Activated CD4-positive, alpha-beta T cell treated with anti-CD3 and anti-CD28 coated beads for 36 hours (primary cell): Measurements from ENCODE around the gene PLOD3. TPM values are rescaled to one million over a fixed set of nuclear protein-coding genes. Genes with fewer than 3 reads are reported as not detected.
A peak's percentile ranks its signal among the peaks of the same experiment; 100 is the strongest.
"Not testable (repeated sequence)": the region's sequence is repeated elsewhere in the genome, so short reads cannot be mapped to it uniquely, and the experiment has no call there.

Experiments
- ATAC-seq: fragments of 200-7000 bp; cut with Tn5 transposase; one replicate; pipeline ENCODE4 v1.10.0; 2021; ENCODE audit warnings: mild to moderate bottlenecking, moderate library complexity
- CTCF ChIA-PET: fragments of 350-600 bp; sonication (Branson Sonifier 250); formaldehyde crosslinking; loops from one replicate; lab custom pipeline; 2021; ENCODE audit warnings: antibody characterized with exemption; lab: Charles Lee
- POLR2A ChIA-PET: fragments of 350-600 bp; sonication (Branson Sonifier 250); formaldehyde crosslinking; loops from one replicate; lab custom pipeline; 2021; ENCODE audit warnings: antibody characterized with exemption, inconsistent platforms; lab: Charles Lee
- DNase-seq: peaks from one replicate; pipeline ENCODE4 v3.0.0-alpha.2; 2020
- H3K27ac Mint-ChIP-seq: one replicate; pipeline ENCODE4 v1.8.0; 2021; ENCODE audit warnings: mixed read lengths
- H3K27me3 Mint-ChIP-seq: one replicate; pipeline ENCODE4 v1.8.0; 2021; ENCODE audit warnings: mixed read lengths
- H3K36me3 Mint-ChIP-seq: one replicate; pipeline ENCODE4 v1.8.0; 2021; ENCODE audit warnings: low read depth, mixed read lengths
- H3K4me1 Mint-ChIP-seq: one replicate; pipeline ENCODE4 v1.8.0; 2021; ENCODE audit warnings: mixed read lengths
- H3K4me3 Mint-ChIP-seq: one replicate; pipeline ENCODE4 v1.8.0; 2021; ENCODE audit warnings: mild to moderate bottlenecking, moderate library complexity, mixed read lengths
- H3K9me3 Mint-ChIP-seq: one replicate; pipeline ENCODE4 v1.8.0; 2021; ENCODE audit warnings: low read depth, mixed read lengths
- intact Hi-C, 2 experiments: fragments of 100-400 bp; cut with DNase I in 1 of 2; cut with micrococcal nuclease in 1 of 2; formaldehyde crosslinking; loops; one replicate each; pipeline versions ENCODE4 v1.14.2 to v1.15.1; 2022 to 2024; cut with DNase I, micrococcal nuclease
- total RNA-seq, 2 experiments: library from RNA; stranded (reverse); gene quantifications; one replicate each; pipeline ENCODE4 v1.2.3, GENCODE V29; 2021

PLOD3 gene
- total RNA-seq, 2 experiments from 2014 or later, result 30.7 to 35.9 TPM

DNA sequence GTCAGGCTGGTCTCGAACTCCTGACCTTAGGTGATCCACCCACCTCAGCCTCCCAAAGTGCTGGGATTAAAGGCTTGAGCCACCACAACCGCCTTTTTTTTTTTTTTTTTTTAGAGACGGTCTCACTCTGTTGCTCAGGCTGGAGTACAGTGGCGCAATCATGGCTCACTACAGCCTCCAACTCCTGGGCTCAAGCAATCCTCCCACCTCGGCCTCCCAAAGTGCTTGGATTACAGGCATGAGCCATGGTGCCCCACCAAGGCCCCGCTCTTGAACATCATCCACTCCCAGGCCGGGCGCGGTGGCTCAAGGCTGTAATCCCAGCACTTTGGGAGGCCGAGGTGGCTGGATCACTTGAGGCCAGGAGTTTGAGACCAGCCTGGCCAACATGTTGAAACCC, 17.9 kb downstream of the PLOD3 start:
- H3K27ac Mint-ChIP-seq, intact Hi-C loops, H3K9me3 Mint-ChIP-seq, ATAC-seq, H3K36me3 Mint-ChIP-seq, DNase-seq, H3K4me3 Mint-ChIP-seq, POLR2A ChIA-PET, H3K4me1 Mint-ChIP-seq: not testable (repeated sequence)
- CTCF ChIA-PET, result interaction anchor here (0.9 kb wide), 1 partner anchor 53 kb away, joined by 4 read pairs; no protein-coding TSS in a partner anchor
- peaks cover 23% of the 10 kb centered on the region for H3K27me3 Mint-ChIP-seq

DNA sequence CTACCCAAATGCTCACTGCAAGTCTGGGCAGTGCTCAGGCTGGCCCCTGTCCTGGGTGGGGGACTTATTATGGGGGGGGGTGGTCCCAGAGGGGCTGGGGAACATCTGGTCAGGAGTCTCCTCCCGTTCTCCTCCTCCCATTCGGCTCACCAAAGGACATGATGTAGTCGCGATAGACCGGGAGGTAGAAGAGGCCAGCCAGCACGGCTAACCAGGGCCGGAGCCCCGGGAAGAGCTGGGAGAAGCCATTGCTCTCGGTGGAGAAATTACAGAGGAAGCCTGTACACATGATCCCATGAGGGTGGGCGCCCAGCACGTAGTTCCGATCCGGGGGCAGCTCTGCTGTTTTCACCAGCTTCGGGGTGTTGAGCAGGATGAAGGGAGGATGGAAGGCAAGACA, 18.9 kb downstream of the PLOD3 start:
- POLR2A ChIA-PET, result no interaction called here
- intact Hi-C loops, result no loop called here
- CTCF ChIA-PET, result interaction anchor here (0.9 kb wide), 1 partner anchor 52 kb away, joined by 4 read pairs; no protein-coding TSS in a partner anchor
- no peak overlapping the region for H3K27ac Mint-ChIP-seq
- no peaks in the 10 kb centered on the region for H3K36me3 Mint-ChIP-seq
- no peaks in the 10 kb centered on the region for H3K9me3 Mint-ChIP-seq
- peaks cover 2% of the 10 kb centered on the region for H3K4me1 Mint-ChIP-seq
- ATAC-seq (no peak), DNase-seq (no peak)
- H3K27me3 Mint-ChIP-seq, result peaks cover 22% of the 10 kb centered on the region
- no peak overlapping the region for H3K4me3 Mint-ChIP-seq

DNA sequence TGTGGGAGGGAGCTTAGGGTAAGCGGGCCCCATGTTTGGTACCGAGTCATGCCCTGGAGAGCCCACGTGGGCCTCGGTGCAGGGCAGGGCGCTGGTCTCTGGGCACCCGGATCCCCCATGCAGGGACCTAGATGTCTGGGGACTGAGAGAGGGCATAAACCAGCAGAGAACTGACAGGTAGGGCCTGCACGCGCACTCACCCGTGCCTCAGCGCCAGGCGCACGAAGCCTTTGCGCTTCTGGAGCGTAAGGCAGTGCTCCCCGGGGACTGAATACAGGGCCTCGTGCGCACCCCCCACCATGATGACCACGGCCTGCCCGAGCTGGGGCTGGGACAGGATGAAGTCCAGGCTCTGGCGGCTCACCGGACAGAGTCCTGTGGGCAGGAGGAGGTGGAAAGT, 19.4 kb downstream of the PLOD3 start:
- Mint-ChIP-seq H3K9me3 (no peaks in the 10 kb centered on the region), H3K27ac (no peak overlapping the region), H3K36me3 (no peaks in the 10 kb centered on the region), H3K27me3 (peaks cover 21% of the 10 kb centered on the region), H3K4me1 (peaks cover 2% of the 10 kb centered on the region), H3K4me3 (no peak overlapping the region)
- intact Hi-C loops, result no loop called here
- DNase-seq (no peak), ATAC-seq (no peak)
- ChIA-PET POLR2A (no interaction called here), CTCF (no interaction called here)

DNA sequence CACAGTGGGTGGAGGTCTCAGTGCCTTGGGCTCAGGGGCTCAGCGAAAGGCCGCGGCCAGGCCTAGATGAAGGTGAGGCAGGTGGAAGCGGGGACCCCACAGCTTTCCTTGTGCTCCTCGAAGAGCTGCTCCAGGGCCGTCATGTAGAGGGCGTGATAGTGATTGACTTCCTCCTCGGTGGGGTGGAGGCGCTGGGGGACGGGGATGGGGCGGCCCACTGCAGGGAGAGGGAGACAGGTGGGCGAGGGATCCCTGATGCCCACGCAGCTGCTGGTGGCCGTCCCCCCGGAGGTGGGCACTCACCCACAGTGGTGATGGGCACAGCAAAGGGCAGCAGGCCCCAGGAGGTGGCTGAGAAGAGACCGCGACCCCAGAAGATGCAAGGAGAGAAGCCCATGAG, 21.5 kb downstream of the PLOD3 start:
- Mint-ChIP-seq H3K36me3 (no peaks in the 10 kb centered on the region), H3K9me3 (no peaks in the 10 kb centered on the region), H3K27me3 (peaks cover 10% of the 10 kb centered on the region), H3K4me3 (no peak overlapping the region), H3K27ac (no peak overlapping the region), H3K4me1 (peaks cover under 1% of the 10 kb centered on the region)
- DNase-seq, result no peak
- ChIA-PET CTCF (interaction anchor here (2.5 to 5.0 kb wide), 2 partner anchors 52 to 86 kb away, joined by 29 to 37 read pairs; no protein-coding TSS in a partner anchor), POLR2A (no interaction called here)
- intact Hi-C loops, result no loop called here
- no peak for ATAC-seq

DNA sequence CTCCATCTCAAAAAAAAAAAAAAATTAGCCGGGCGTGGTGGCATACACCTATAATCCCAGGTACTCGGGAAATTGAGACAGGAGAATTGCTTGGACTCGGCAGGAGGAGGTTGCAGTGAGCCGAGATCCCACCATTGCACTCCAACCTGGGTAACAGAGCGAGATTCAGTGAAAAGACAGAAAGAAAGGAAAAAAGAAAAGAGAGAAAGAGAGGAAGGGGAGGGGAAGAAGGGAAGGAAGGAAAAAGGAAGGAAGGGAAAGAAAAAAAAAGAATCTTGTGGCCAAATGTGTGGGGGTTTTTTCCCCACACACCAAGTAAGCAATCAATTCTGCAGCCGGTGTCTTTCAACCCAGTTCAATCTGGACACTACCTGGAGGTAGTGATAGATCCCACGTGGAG, 28.3 kb downstream of the PLOD3 start:
- intact Hi-C loops, result no loop called here
- POLR2A ChIA-PET, result no interaction called here
- CTCF ChIA-PET, result interaction anchor here (5.8 kb wide), 1 partner anchor 46 kb away, joined by 132 read pairs; no protein-coding TSS in a partner anchor
- H3K9me3 Mint-ChIP-seq, result no peaks in the 10 kb centered on the region
- H3K27me3 Mint-ChIP-seq, result peaks cover 8% of the 10 kb centered on the region
- DNase-seq (no peak), ATAC-seq (no peak)
- H3K4me1 Mint-ChIP-seq, result no peaks in the 10 kb centered on the region
- H3K36me3 Mint-ChIP-seq, result no peaks in the 10 kb centered on the region
- H3K4me3 Mint-ChIP-seq, result no peak overlapping the region
- H3K27ac Mint-ChIP-seq, result no peak overlapping the region

- Mint-ChIP-seq H3K36me3 (no peaks in the 10 kb centered on the region), H3K9me3 (no peaks in the 10 kb centered on the region), H3K27me3 (peaks cover 17% of the 10 kb centered on the region), H3K4me3 (no peak overlapping the region), H3K27ac (no peak overlapping the region), H3K4me1 (no peaks in the 10 kb centered on the region)
- DNase-seq (no peak), ATAC-seq (no peak)
- ChIA-PET CTCF (interaction anchor here (0.7 to 1.2 kb wide), 2 partner anchors 17 to 43 kb away, joined by 4 to 5 read pairs; no protein-coding TSS in a partner anchor), POLR2A (no interaction called here)
- intact Hi-C loops, result no loop called here
Observed at GRCh38 chr7:101186844-101187428, 30.4 kb downstream of the PLOD3 start.

DNA sequence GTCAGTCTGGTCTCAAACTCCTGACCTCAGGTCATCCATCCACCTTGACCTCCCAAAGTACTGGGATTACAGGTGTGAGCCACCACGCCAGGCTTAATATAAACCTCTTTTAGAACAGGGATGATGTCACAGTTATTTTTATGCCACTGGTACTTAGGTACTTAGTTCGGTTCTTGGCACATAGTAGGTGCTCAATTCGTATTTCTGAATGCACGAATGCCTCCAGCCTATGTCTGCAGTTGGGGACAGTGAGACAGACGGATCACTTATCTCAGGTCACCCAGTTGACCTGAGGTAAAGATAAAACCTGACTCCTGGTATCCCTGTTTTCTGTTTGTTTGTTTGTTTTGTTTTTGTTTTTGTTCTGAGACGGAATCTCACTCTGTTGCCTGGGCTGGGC, 31.2 kb downstream of the PLOD3 start:
- intact Hi-C loops, result no loop called here
- ChIA-PET POLR2A (interaction anchor here (0.6 kb wide), 1 partner anchor 39 kb away, joined by 5 read pairs; no protein-coding TSS in a partner anchor), CTCF (interaction anchor here (0.7 kb wide), 1 partner anchor 42 kb away, joined by 4 read pairs; no protein-coding TSS in a partner anchor)
- ATAC-seq (no peak), DNase-seq (no peak)
- no peak overlapping the region for H3K27ac Mint-ChIP-seq
- H3K36me3 Mint-ChIP-seq, result no peaks in the 10 kb centered on the region
- no peaks in the 10 kb centered on the region for H3K9me3 Mint-ChIP-seq
- no peak overlapping the region for H3K4me3 Mint-ChIP-seq
- no peaks in the 10 kb centered on the region for H3K4me1 Mint-ChIP-seq
- H3K27me3 Mint-ChIP-seq, result peaks cover 19% of the 10 kb centered on the region

DNA sequence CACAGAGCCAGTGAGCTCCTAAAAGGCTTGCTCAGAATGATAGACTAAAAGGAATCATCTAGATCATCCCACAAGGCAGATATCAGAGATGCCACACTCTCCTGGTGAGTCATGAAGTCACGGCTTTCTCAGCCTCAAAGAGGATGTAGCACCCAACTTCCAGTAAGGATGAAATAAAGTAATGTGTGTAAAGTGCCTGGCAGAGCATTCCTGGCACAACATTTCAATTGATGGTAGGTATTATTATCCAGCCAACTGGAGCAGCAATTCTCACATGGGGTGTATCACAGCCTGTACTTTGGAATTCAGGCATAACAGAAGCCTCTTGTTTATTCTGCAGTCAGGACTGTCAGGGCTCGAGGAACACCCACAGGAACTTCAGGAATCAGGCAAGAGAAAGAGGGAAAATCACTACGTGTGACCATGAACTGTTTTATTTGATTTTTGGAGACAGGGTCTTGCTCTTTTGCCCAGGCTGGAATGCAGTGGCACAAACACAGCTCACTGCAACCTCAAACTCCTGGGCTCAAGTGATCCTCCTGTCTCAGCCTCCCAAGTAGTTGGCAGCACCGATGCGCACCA, 32.0 kb downstream of the PLOD3 start:
- CTCF ChIA-PET, result interaction anchor here (1.0 to 1.3 kb wide), 2 partner anchors 41 to 98 kb away, joined by 3 read pairs; no protein-coding TSS in a partner anchor
- Mint-ChIP-seq H3K9me3 (no peaks in the 10 kb centered on the region), H3K36me3 (no peaks in the 10 kb centered on the region), H3K4me3 (no peak overlapping the region), H3K27ac (no peak overlapping the region), H3K27me3 (peaks cover 25% of the 10 kb centered on the region), H3K4me1 (peaks cover 3% of the 10 kb centered on the region)
- POLR2A ChIA-PET, result no interaction called here
- no peak for ATAC-seq
- DNase-seq, result no peak
- intact Hi-C loops, result no loop called here

- H3K4me1 Mint-ChIP-seq, result peaks cover 7% of the 10 kb centered on the region
- ChIA-PET POLR2A (no interaction called here), CTCF (interaction anchor here (0.6 to 1.1 kb wide), 2 partner anchors 36 to 455 kb away, joined by 3 to 4 read pairs; no protein-coding TSS in a partner anchor)
- ATAC-seq (no peak), DNase-seq (no peak)
- H3K9me3 Mint-ChIP-seq, result no peaks in the 10 kb centered on the region
- intact Hi-C loops, result no loop called here
- peaks cover 55% of the 10 kb centered on the region for H3K27me3 Mint-ChIP-seq
- H3K27ac Mint-ChIP-seq, result no peak within 1 kb of the TSS
- H3K4me3 Mint-ChIP-seq, result peak within 1 kb of the TSS; percentile 33
- no peaks in the 10 kb centered on the region for H3K36me3 Mint-ChIP-seq
Observed at GRCh38 chr7:101180130-101180755, 37.1 kb downstream of the PLOD3 start, which contains the start of gene NAT16. Gene NAT16, minus strand, starts transcription at chr7:101180293. Its CDS starts 5,486 bp downstream, at chr7:101174807.

DNA sequence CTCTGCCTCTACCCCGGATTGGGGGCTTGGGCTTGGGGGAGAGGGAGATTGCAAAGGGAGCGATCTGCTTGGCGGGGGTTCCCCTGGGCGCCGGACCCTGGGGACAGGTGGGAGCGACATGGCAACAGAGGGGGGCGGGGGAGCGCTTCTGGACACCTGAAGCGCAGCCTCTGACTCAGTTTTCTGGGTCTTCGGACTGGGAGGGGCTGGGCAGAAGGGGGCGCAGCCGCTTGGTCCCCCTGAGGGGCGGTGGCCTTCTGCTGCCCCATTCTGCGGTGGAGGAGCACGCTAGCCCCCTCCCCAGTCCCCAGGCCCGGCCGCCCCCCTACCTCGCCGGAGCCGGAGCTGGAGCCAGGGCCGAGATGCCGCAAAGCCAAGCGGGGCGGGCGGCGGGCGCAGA, 37.7 kb downstream of the PLOD3 start:
- no peaks in the 10 kb centered on the region for H3K9me3 Mint-ChIP-seq
- DNase-seq (no peak), ATAC-seq (no peak)
- no peak overlapping the region for H3K27ac Mint-ChIP-seq
- H3K4me1 Mint-ChIP-seq, result peaks cover 7% of the 10 kb centered on the region
- no peaks in the 10 kb centered on the region for H3K36me3 Mint-ChIP-seq
- H3K4me3 Mint-ChIP-seq, result no peak overlapping the region
- H3K27me3 Mint-ChIP-seq, result peaks cover 57% of the 10 kb centered on the region
- intact Hi-C loops, result no loop called here
- ChIA-PET CTCF (interaction anchor here (0.6 kb wide), 1 partner anchor 455 kb away, joined by 3 read pairs; no protein-coding TSS in a partner anchor), POLR2A (no interaction called here)

DNA sequence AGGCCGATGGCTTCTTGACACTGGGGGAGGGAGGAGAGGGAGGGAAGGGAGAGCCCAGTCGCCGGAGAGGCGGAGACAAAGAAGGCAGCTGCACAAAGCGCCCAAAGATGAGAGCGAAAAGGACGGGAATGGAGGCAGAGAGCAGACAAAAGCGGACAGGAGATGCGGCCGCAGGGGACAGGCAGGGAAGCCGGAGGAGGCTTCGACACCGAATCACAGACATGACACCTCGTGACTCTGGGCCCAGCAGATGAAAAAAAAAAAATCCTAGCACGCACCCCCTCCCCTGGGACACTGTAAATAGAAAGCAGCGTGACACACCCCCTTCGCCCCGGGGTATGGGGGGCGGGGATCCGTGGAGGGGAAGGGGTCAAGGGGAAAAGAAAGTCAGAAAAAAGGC, 38.3 kb downstream of the PLOD3 start:
- Mint-ChIP-seq H3K9me3 (no peaks in the 10 kb centered on the region), H3K4me1 (peaks cover 12% of the 10 kb centered on the region), H3K27ac (no peak overlapping the region), H3K27me3 (peaks cover 62% of the 10 kb centered on the region), H3K36me3 (no peaks in the 10 kb centered on the region), H3K4me3 (peak overlapping the region; percentile 33)
- intact Hi-C loops, result no loop called here
- DNase-seq (no peak), ATAC-seq (no peak)
- ChIA-PET CTCF (no interaction called here), POLR2A (no interaction called here)
